Stimulated activated CD8-positive, alpha-beta memory T cell treated with anti-CD3 and anti-CD28 coated beads, Interleukin-2, amount 100 ng/mL, for 1 hour (primary cell): ENCODE results near the gene TNPO1.
"Not testable (repeated sequence)": the region's sequence is repeated elsewhere in the genome, so short reads cannot be mapped to it uniquely, and the experiment has no call there.

Experiments used
- DNase-seq, 2 donors: peaks; one replicate each; pipeline ENCODE4 v3.0.0-alpha.2; 2020; ENCODE audit warnings: low read depth in 2 of 2

Gene TNPO1

GRCh38 chr5:72934953-72935725 is 118.7 kb downstream of the TNPO1 start:
- not testable (repeated sequence) for DNase-seq

GRCh38 chr5:72936893-72937292 is 120.4 kb downstream of the TNPO1 start:
- no peak for DNase-seq

- DNase-seq = no peak
Observed at GRCh38 chr5:72937517-72938061, 121.1 kb downstream of the TNPO1 start.

DNA sequence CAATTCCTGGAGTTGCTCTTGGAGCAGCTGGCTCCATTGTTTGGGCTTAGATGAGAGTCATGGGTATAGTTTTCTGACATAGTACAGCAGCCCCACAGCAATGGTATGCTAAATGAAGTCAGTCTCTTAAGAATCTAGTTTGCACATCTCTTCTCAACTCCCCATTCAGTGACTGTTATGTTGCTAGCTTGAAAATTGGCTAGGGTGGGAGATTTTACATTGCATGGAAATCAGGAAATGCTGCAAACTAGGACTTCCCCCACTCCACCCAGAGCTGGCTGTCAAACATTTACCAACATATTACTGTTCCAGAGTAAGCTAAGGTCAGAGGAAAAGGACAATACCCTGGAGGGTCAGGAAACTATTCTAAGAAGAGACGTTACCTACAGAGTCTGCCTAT is 121.7 kb downstream of the TNPO1 start:
- DNase-seq = no peak

GRCh38 chr5:72940082-72940481 is 123.6 kb downstream of the TNPO1 start:
- no peak for DNase-seq

DNA sequence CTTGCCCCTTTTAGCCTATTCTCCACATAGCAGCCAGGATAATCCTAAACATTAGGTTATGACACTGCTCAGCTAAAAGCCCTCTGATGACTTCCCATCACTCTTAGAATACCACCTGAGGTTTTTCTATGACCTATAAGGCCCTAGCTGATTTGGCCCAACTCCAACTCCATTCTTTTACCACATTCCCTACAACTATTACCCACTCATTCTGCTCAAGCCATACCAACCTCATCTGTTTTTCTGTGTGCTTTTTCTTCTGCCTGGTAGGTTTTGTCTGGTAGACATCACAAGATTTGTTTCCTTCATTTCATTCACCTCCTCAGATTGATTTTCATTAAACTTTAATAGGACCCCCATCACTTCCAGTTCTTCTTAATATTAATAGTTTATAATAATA is 126.8 kb downstream of the TNPO1 start:
- no peak for DNase-seq

GRCh38 chr5:72947498-72947897 is 131.0 kb downstream of the TNPO1 start:
- no peak for DNase-seq

DNA sequence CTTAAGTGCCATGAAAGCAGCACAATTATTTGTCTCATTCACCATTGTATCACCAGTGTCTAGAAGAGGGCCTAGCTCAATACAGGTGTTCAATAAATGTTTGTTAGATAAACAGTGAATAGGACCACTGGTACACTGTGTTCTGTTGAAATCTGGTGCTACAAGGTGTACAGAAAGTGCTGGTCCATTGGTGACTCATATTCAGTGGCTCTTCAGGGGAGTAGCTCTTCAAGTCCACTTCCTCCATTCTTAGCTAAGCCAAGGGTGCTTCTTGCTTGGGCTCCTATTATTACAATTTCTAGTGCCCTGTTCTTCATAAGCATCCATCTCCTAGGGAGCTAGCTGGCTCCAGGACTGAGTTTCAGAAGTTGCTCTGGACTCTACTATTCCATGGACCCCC is 133.0 kb downstream of the TNPO1 start:
- DNase-seq = no peak

DNA sequence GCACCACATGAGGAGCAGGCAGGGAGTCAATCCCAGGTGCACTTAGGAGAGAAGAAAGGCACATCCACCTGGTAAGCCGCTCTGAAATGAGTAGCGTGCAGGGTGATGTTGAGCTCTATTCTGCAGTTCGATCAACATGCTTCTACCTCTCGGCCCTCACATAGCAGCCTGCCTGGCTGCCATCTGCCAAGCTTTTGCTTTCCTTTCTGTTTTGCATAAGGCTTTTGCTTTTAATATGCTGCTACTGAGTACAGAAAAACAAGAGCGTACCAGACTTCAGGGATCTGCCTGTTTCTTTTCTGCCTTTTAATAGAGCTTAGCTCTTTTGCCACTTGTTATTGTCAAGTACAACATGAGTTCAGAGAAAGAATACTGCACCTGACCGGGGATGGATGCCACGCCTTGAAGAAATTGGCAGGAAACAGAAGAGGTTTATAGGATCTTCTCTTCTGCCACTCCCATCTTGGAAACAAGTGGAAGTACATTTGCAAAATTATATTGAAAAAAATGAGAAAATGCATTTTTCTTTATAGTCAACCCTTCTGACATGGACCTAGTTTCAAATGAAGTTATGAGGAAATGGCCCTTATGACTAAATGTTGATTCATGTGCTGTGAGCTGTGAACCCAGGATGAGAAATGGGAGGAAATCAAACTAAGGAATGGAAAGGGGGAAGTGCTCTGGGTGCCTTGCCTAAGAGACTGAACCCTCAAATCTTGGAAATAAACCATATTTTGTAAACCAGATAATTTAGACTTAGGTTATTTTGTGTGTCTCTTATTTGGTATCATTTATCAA is 135.4 kb downstream of the TNPO1 start:
- no peak for DNase-seq

- DNase-seq = no peak
Observed at GRCh38 chr5:72954389-72954788, 137.9 kb downstream of the TNPO1 start.

GRCh38 chr5:72955143-72955767 is 138.8 kb downstream of the TNPO1 start:
- no peak for DNase-seq

GRCh38 chr5:72955768-72956323 is 139.4 kb downstream of the TNPO1 start, which contains the start of gene FCHO2:
TSS of gene FCHO2 (plus strand) at chr5:72956041. CDS start at chr5:72956097, 56 bp downstream.
- peak; percentile 89 to 95 for DNase-seq

GRCh38 chr5:72956324-72957140 is 140.1 kb downstream of the TNPO1 start:
- DNase-seq = peak in 1 of 2 donors; percentile 1

DNA sequence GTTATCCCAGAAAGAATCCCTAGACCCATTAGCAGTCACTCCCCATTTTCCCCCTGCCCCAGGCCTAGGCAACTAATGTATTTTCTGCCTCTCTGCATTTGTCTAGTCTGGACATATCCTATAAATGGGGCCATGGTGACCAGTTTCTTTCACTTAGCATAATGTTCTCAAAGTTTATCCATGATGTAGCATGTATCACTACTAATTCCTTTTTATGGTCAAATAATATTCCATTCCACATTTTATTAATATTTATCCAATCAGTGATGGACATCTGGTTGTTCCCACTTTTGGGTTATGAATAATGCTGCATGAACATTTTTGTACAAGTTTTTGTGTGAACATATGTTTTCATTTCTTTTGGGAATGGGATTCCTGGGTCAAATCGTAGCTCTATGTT is 140.9 kb downstream of the TNPO1 start:
- no peak for DNase-seq

- DNase-seq = no peak
Observed at GRCh38 chr5:72959257-72959656, 142.8 kb downstream of the TNPO1 start.
